ENCODE data around the gene DET1.
A peak's percentile ranks its signal among the peaks of the same experiment; 100 is the strongest.
"Not testable (repeated sequence)": the region's sequence is repeated elsewhere in the genome, so short reads cannot be mapped to it uniquely, and the experiment has no call there.

The DET1 gene

DNA sequence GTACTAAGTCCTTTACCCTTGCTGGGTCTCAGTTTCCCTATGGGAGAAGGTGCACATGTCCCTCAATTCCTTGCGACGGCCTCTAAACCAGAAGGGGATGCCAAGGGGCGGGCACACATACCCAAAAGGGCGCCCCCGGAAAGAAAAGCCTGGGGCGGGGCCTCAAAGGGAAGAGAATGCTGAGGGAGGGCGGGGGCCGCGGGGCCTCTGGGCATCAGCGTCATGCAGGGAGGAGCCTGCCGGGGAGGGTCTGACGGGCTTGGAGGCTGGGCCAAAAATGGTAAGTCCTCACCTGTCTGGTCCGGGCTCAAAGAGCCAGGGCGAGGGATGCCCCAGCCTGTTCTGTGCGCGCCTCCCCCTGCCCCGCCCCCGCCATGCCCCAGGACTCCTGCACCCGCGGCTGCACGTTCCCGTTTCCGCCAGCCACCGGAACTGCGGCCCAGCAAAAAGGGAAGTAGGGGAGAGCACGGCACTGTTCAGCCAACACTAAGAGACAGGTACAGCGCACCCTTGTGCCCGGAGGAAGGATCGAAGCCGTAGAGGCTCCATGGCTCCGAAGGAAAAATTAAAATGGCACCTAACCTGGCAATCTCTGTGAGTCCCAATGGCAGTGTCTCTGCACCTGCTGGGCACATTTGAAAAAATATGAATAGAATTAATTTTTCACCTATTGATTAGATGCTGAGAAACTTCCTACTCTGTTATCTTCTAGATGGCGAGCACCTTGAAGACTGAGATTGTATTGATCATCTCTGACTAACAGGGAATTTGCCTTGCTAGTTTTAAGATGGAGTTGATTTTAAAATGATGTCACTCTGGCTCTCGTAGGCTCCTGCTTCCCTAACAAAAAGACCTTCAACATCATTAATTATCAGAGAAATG, at the start of gene DET1:
Gene DET1, minus strand, starts transcription at position 434 of the 882 bp plus-strand sequence. CDS start 14,976 bp downstream, outside the sequence.
- peak; percentile 94 for DNase-seq (ENCODE audit: low read depth)

DNA sequence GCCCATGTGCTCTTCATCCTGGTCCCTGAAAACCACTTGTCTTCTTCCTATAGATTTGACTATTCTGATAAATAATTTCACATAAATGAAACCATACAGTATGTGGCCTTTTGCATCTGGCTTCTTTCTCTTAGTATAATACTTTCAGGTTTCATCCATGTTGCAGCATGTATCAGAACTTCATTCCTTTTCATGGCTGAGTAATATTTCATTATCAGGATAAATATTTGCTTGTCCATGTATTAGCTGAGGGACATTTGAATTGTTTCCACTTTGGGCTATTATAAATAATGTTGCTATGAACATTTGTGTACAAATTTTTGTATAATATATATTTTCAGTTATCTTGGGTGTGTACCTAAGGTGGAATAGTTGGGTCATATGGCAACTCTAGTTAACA, 44.9 kb upstream of the DET1 start:
- no peak for DNase-seq (ENCODE audit: low read depth)

DNA sequence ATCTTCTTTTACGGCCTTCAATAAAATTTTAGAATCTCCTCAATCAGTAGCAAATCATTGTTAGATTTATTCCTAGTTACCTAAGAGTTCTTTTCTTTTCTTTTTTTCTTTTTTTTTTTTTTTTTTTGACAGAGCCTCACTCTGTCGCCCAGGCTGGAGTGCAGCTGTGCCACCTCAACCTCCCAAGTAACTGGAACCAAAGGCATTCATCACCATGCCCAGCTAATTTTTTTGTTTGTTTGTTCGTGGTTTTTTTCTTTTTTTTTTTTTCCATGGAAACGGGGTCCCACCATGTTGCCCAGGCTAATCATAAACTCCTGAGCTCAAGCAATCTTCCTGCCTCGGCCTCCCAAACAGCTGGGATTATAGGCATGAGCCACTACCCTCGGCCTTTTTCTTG, 44.3 kb upstream of the DET1 start:
- DNase-seq (ENCODE audit: low read depth) = no peak

DNA sequence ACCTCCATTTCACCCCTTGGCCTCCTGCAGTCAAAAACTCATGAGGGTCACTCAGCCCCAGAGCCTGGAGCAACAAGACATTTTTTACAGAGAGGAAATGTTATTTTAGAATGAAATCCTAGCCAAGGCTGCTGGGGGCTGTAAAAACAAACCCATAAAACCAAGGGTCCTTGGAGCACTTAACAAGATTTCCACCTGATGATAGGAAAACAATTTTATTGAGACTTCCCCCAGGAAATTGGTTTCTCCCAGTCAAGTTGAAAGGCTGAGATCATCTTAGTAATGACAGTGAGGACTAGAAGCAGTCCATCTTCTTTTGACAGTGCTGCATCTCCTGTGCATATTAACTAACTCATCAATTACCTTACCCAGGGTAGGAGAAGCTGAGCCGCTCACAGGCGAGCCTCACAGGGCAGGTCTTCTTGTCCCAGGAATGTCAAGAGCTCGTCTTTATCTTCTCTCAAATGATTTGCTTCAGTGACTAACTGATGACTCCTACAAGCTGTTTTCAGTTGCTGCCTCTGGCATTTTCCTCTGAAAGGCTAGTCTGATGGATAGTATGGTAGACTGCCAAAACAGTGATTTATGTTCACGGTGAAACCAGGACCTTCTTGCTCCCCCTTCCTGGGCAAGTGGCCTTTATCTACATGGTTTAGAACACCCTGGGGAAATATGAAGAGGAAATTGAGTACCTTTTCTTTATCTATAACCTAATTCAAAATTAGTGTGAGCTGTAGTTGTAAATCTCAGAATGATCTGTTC, 40.1 kb upstream of the DET1 start:
- no peak for DNase-seq (ENCODE audit: low read depth)

DNA sequence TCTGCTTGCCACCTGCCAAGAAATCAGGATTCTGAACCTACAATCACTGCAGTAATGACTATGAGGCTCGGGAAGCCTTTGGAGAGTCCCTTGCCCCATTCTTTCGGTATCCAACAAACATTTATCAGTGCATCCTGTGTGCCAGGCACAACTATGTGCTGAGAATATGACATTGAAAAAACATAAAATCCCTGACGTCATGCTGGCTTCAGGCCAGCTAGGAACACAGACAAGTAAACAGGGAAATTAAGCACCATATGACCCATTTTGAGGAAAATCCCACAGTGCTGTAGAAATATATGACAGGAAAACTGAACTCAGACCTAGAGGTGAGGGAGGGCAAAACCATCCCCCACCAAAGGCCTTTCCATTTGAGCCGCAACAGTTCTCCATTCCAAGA, 34.1 kb upstream of the DET1 start:
- no peak for DNase-seq (ENCODE audit: low read depth)

DNA sequence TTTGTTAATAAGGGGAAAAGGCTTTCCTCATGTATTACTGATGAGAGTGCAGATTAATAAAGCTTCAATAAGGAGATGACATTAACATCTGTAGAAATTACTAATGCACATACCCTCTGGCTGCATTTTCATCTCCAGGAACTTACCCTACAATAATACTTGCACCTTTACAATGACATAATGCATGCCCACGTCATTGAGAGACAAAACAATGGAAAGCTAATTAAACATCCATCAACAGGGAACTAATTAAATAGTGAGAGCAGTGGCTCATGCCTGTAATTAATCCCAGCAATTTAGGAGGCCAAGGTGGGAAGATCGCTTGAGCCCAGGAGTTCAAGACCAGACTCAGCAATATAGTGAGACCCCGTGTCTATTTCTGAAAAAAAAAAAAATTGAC, 32.8 kb upstream of the DET1 start:
- DNase-seq (ENCODE audit: low read depth) = no peak

DNA sequence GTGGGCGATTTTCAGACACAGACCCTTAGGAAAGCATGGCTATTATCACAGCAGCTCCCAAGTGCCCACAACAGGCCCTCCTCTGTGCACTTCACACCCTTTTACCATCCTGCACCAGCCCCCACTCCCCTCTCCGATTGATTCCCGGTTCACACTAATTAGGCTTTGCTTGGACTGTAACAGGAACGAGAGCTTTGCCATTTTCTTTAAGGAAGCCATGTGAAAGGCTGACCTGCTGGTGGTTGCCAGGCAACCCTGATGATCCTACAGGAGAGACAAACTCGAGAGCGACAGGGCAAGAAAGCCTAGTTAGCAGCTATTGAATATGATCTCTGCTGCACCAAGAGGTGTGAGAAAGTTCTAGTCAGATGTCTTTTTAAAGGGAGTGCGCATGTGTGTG, 28.2 kb upstream of the DET1 start:
- DNase-seq (ENCODE audit: low read depth) = no peak

DNA sequence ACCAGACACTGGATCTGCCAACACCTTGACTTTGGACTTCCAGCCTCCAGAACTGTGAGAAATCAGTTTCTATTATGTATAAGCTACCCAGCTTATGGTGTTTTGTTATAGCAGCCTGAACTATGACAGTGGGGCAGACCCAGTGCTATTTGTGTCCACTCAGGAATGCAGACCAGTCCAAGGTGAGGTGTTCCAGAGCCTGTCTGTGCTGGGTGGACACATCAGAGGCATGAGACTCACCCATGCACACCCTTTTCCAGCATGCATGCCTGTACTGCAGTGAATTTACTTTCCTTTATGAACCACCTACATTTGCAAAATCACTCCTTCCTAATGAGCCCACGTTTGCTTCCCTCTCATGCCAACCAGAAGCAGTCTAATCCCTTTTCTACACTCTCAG, 27.6 kb upstream of the DET1 start:
- no peak for DNase-seq (ENCODE audit: low read depth)

DNA sequence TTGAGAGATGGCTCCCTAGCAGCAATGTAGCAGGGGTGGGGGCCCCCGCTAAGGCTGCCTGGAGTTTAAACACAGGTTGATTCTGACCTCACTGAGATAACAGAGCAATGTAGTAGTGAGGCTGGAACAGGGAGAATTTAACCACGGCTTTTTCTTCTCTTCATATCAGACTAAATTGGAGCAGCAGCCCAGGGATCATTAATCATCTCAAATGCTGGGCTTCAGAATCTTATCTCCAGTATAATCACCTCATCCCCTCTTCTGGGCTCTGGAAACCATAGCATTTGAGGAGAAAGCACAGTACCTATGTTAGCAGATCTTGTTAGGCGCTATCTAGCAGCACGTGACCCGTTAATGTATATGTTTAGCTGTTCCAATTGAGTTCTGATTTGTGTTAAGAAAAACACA, 25.4 kb upstream of the DET1 start:
- DNase-seq (ENCODE audit: low read depth) = no peak

DNA sequence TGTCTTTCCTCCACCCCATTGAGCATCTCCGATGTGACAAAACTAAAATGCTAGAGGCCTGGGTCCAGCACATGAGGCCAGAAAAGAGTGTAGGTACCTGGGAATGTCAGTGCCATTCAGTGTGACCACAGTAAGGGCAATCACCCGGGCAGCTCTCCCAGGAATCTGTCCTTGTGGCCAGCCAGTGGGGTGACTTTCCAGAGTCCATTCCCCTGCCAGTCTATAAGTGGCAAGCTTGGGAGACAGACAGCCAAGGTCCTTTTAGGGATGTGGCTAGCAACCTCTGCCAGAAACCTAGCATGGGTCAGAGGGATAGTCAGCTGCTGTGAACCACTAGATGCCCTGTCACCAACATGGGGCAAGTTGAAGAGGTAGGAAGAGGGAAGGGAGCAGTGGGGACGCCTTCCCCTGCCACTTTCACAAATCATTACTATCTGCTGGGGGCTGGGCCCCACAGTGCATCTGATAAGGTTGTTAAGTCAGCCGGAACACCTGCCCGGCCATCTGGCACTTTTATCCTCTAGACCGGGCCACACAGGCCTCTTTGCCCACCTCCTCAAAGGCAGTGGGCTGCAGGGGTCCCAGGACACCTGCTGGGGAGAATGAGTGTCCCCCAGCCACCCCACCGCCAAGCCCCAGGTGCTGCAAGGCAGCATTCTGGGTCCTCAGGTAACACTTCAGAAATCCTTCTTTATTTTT, 24.8 kb upstream of the DET1 start:
- DNase-seq (ENCODE audit: low read depth) = no peak

DNA sequence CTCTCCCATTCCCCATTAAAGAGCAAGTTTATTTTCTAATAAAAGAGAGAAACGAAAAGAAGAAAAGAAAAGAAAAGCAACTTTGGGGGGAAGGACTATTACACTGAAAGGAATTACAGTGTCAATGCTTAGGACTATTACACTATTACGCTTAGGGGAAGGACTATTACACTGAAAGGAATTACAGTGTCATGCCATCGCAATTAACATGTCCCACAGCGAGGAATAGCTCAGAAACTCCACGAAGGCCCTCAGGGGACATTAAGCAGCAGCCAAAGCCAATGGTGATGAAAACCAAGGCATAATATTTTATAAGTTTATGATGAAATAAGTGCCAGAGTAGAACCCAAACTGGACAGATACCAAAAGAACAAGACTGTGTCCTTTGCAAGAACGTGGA, 22.1 kb upstream of the DET1 start:
- no peak for DNase-seq (ENCODE audit: low read depth)

DNA sequence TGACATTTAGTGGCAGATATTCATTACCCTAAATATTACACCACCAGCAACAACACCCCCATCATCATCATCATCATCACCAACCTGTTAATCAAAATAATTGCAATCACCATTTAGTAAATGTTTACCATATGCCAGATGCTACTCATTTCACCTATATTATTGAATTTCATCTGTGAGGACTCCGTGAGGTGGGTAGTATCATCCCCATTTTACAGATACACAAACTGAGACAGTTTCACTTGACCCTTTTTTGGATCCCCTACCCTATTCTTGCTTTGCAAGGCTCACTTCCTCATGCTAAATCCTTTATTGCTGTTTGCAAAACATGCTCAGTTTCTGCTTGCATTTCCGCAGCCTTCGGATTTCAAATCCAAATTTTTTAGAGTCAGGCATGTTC, 18.3 kb upstream of the DET1 start:
- DNase-seq (ENCODE audit: low read depth) = no peak

DNA sequence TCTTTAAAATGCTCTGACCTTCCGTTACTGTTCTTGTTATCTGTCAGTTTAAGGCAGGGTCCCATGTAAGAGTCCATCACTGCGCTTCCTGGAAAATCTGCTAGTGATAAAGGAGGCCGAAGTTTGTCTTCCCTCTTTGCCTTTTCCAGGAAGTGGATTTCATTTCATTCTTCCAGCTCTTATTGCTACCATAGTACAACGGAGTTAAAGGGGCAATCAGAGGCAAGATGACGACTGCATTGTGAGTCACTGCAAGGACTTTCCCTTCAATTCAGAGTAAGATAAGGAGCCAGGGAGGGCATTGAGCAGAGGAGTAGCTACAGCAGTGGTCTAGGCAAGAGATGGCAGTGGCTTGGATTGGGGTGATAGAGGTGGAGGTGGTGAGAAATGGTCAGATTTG, 17.2 kb upstream of the DET1 start:
- no peak for DNase-seq (ENCODE audit: low read depth)

DNA sequence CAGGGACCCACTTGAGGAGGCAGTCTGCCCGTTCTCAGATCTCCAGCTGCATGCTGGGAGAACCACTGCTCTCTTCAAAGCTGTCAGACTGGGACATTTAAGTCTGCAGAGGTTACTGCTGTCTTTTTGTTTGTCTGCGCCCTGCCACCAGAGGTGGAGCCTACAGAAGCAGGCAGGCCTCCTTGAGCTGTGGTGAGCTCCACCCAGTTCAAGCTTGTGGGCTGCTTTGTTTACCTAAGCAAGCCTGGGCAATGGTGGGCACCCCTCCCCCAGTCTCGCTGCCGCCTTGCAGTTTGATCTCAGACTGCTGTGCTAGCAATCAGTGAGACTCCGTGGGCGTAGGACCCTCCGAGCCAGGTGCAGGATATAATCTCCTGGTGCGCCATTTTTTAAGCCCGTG, 13.1 kb upstream of the DET1 start:
- not testable (repeated sequence) for DNase-seq (ENCODE audit: low read depth)

DNA sequence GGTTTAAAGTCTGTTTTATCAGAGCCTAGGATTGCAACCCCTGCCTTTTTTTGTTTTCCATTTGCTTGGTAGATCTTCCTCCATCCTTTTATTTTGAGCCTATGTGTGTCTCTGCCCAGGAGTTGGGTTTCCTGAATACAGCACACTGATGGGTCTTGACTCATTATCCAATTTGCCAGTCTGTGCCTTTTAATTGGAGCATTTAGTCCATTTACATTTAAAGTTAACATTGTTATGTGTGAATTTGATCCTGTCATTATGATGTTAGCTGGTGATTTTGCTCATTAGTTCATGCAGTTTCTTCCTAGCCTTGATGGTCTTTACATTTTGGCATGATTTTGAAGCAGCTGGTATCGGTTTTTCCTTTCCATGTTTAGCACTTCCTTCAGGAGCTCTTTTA, 11.5 kb upstream of the DET1 start:
- not testable (repeated sequence) for DNase-seq (ENCODE audit: low read depth)

DNA sequence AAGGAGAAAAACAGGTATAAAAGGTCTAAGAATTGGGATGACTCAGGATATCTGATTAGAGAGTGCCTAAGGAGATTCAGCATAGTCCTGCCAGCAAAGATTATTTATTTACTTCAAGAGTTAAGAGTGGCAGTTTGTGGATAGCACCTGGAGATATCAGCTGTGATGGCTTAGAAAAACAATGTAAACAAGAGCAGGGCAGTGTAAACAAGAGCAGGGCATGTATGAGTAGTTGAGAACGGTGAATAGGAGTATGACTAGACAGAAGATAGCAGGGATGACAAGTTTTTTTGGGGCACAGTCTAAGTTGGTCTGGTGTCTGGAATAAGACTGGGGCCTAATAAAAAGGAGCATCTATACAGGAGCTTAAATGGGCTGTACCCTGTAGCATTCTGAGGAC, 1.5 kb upstream of the DET1 start:
- not testable (repeated sequence) for DNase-seq (ENCODE audit: low read depth)

DNA sequence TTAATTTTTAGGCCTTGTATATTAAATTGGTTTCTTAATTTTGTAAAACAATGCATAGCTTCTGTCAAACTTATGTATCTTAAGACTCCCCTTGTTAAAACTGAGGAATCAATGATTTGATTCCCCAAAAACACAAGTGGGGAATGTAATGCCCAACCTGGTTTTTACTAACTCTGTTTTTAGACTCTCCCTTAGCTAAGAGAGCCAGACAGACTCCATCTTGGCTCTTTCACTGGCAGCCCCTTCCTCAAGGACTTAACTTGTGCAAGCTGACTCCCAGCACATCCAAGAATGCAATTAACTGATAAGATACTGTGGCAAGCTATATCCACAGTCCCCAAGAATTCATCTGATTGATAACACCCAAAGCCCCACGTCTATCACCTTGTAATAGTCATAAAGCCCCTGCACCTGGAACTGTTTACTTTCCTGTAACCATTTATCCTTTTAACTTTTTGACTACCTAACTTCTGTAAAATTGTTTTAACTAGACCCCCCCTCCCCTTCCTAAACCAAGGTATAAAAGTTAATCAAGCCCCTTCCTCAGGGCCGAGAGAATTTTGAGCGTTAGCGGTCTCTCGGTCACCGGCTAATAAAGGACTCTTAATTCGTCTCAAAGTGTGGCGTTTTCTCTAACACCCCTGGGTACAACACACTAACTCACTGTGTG, 768 bp downstream of the DET1 start:
- not testable (repeated sequence) for DNase-seq (ENCODE audit: low read depth)

DNA sequence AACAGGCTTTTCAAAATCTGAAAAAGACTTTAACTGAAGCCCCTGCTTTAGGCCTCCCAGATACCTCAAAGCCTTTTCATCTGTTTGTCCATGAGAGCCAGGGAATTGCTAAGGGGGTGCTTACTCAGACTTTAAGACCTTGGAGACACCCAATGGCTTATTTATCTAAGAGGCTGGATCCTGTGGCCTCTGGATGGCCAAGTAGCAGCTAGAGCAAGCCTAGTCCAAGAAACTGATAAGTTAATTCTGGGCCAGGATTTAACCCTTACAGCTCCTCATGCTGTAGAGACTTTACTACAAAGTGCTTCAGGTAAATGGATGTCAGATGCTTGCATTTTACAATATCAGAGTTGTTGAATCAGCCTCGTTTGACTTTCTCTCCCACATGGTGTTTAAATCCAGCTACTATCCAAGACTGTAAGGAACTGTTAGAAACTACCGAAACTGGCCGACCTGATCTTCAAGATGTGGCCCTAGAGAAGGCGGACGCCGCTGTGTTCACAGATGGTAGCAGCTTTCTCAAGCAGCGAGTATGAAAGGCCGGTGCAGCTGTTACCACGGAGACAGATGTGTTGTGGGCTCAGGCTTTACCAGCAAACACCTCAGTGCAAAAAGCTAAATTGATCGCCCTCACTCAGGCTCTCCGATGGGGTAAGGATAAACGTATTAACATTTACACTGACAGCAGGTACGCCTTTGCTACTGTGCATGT, 3.3 kb downstream of the DET1 start:
- no peak for DNase-seq (ENCODE audit: low read depth)

DNA sequence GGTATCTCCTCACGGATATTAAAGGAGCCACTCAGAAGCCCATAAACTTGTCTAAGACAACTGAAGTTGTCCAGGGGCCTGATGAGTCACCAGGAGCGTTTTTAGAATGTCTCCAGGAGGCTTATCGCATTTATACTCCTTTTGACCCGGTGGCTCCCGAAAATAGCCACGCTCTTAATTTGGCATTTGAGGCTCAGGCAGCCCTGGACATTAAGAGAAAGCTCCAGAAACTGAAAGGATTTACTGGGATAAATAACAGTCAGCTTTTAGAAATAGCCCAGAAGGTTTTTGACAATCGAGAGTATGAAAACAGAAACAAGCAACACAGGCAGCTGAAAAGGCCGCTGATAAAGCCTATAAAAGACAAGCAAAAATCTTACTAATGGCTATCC, 4.1 kb downstream of the DET1 start:
- no peak for DNase-seq (ENCODE audit: low read depth)

DNA sequence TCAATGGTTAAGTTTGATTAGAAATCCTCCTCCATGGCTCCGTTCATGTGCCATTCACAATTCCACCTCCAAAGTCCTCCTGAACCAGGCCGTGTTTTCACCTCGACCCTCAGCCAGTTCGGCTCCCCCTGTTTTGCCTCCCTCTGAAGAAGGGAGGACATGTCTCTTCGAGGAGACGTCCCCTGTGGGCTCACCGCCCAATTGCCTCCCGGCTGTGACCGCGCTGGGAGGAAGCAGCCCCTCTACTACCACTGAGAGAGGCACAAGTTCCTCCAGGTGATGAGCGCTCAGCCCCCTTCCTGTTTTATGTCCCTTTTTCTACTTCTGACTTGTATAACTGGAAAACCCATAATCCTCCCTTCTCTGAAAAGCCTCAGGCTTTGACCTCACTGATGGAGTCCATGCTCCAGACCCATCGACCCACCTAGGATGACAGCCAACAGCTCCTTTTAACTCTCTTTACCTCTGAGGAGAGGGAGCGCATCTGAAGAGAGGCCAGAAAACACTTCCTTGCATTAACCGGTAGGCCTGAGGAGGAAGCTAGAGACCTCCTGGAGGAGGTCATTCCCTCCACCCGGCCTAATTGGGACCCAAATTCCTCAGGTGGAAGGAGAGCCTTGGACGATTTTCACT, 4.7 kb downstream of the DET1 start:
- no peak for DNase-seq (ENCODE audit: low read depth)

DNA sequence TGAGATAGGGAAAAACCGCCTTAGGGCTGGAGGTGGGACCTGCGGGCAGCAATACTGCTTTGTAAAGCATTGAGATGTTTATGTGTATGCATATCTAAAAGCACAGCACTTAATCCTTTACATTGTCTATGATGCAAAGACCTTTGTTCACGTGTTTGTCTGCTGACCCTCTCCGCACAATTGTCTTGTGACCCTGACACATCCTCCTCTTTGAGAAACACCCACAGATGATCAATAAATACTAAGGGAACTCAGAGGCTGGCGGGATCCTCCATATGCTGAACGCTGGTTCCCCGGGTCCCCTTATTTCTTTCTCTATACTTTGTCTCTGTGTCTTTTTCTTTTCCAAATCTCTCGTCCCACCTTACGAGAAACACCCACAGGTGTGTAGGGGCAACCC, 5.4 kb downstream of the DET1 start:
- not testable (repeated sequence) for DNase-seq (ENCODE audit: low read depth)

Data from CMK (cell line).